MM.1S (cell line): ENCODE measurements around the gene KHDC4.

Experiments used
- EZH2 ChIP-seq: fragments of 300-600 bp; sonication (generic); optimal IDR thresholded peaks from 2 replicates; pipeline ENCODE3; 2017; ENCODE audit warnings: low read depth, mild to moderate bottlenecking, antibody characterized with exemption, low read length, mixed read lengths
- EZH2phosphoT487 ChIP-seq: fragments of 300-600 bp; sonication (generic); IDR thresholded peaks from 2 replicates; pipeline ENCODE4 v1.6.1; 2018; ENCODE audit warnings: antibody characterized with exemption, low read length
- TF ChIP-seq, protein P1 (sequence below): fragments of 300-600 bp; sonication (generic); IDR thresholded peaks from 2 replicates; pipeline ENCODE4 v1.5.1; 2016; ENCODE audit warnings: antibody characterized with exemption, low read length, mixed read lengths

DNA sequence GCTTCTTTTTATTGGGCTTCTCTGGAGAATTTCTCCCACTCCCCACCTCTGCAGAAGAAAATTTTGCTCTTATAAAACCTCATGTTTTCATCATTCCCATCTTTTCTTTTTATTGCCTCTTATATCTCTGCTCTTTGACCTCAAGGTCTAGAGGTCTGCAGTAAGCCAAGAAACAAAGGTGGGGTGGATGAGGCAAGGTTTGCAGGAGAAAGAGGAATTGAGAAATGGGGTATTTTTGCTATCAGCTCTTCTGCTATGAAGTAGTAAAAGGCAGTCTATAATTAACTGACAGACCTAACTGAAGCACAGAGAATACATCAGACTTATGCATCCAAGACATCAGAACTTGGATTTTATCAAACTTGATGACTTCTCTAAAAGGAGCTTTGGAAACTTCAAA, 52.0 kb downstream of the KHDC4 start:
- TF ChIP-seq EZH2 (no peak), EZH2phosphoT487 (no peak)
- TF ChIP-seq, protein P1, sequence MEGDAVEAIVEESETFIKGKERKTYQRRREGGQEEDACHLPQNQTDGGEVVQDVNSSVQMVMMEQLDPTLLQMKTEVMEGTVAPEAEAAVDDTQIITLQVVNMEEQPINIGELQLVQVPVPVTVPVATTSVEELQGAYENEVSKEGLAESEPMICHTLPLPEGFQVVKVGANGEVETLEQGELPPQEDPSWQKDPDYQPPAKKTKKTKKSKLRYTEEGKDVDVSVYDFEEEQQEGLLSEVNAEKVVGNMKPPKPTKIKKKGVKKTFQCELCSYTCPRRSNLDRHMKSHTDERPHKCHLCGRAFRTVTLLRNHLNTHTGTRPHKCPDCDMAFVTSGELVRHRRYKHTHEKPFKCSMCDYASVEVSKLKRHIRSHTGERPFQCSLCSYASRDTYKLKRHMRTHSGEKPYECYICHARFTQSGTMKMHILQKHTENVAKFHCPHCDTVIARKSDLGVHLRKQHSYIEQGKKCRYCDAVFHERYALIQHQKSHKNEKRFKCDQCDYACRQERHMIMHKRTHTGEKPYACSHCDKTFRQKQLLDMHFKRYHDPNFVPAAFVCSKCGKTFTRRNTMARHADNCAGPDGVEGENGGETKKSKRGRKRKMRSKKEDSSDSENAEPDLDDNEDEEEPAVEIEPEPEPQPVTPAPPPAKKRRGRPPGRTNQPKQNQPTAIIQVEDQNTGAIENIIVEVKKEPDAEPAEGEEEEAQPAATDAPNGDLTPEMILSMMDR: no peak
